Measurements from ENCODE around the gene TBL1XR1. TPM values are rescaled to one million over a fixed set of nuclear protein-coding genes. Genes with fewer than 3 reads are reported as not detected.

Gene TBL1XR1
- total and polyA plus RNA-seq, 2 of the 8 experiments (the other 6 are each of a cell fraction or from before 2014, with no cell fraction given) = 28.1 to 147 TPM

DNA sequence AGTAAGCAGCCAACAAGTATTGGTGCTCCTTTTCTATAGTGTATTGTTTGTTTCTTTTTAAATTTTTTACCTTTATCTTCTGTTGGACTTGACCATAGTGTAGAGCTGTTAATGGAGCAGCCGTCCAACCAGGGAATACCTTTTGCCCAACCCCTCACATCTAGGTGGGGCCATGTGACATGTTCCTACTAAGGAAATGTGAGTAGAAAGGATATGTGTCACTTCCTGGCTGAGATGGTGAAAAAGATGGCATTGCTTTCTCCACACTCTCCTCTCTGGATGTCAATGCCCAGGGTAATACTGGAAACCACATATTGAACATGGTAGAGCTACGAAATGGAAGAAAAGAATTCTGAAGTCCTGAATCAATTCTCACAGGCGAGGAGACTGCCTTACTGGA is 218.8 kb downstream of the TBL1XR1 start:
- Histone ChIP-seq H2AK5ac (ENCODE audit: low read depth, low read length) (no peak overlapping the region), H2AFZ (ENCODE audit: low read length) (no peak overlapping the region), H2BK20ac (ENCODE audit: low read length) (no peak overlapping the region), H3K4me1 (replicated peaks in 1 of 4; ENCODE audit: control insufficient read depth in 3 of 4, insufficient read depth in 4 of 4, low read length in 3 of 4) (no peaks in the 10 kb centered on the region), H3K14ac (ENCODE audit: insufficient read length) (no peak overlapping the region), H2BK12ac (ENCODE audit: low read depth, low read length) (no peak overlapping the region), H3K23ac (ENCODE audit: insufficient read length) (no peak overlapping the region), H3K79me1 (ENCODE audit: low read depth, low read length) (no peaks in the 10 kb centered on the region), H4K91ac (replicated peaks; ENCODE audit: insufficient read length, low read length) (no peak overlapping the region), H2BK15ac (ENCODE audit: low read length) (no peak overlapping the region), H3K27me3 (replicated peaks in 1 of 4; ENCODE audit: control insufficient read depth in 3 of 4, extremely low read depth in 1 of 4, insufficient read depth in 3 of 4, low read length in 3 of 4) (no peaks in the 10 kb centered on the region), H3K4me2 (ENCODE audit: insufficient read depth in 1 of 2, low read depth in 2 of 2, low read length in 2 of 2) (no peak overlapping the region), H3K56ac (replicated peaks; ENCODE audit: insufficient read length, low read depth, low read length) (no peak overlapping the region), H3K9me3 (ENCODE audit: insufficient read depth in 2 of 2, low read depth in 1 of 2, low read length in 1 of 2) (no peaks in the 10 kb centered on the region), H3K4ac (replicated peaks; ENCODE audit: insufficient read length, low read depth, low read length) (no peak overlapping the region), H3K79me2 (ENCODE audit: control insufficient read depth in 1 of 2, insufficient read depth in 2 of 2, low read length in 2 of 2) (no peaks in the 10 kb centered on the region), H4K20me1 (replicated peaks in 1 of 2; ENCODE audit: control insufficient read depth in 1 of 2, insufficient read depth in 2 of 2, low read length in 2 of 2) (no peaks in the 10 kb centered on the region), H2BK5ac (ENCODE audit: low read depth, low read length) (no peak overlapping the region), H3K27ac (ENCODE audit: low read depth, low read length) (no peak overlapping the region), H4K5ac (ENCODE audit: insufficient read length, low read depth, low read length) (no peak overlapping the region), H2BK120ac (replicated peaks; ENCODE audit: low read depth, low read length) (no peak overlapping the region), H3K23me2 (ENCODE audit: low read depth, low read length) (no peaks in the 10 kb centered on the region), H3K18ac (ENCODE audit: extremely low read depth, low read length) (no peak overlapping the region), H3K36me3 (ENCODE audit: control insufficient read depth in 2 of 4, insufficient read depth in 4 of 4, low read length in 3 of 4) (no peaks in the 10 kb centered on the region), H4K8ac (ENCODE audit: extremely low read depth, insufficient read depth, low read length) (no peak overlapping the region), H3K4me3 (ENCODE audit: extremely low read depth in 1 of 4, insufficient read depth in 2 of 4, low read depth in 3 of 4, low read length in 4 of 4) (no peak overlapping the region), H3K9ac (replicated peaks in 1 of 4; ENCODE audit: extremely low read depth in 1 of 4, low read depth in 3 of 4, low read length in 3 of 4) (no peak overlapping the region)
- DNase-seq (ENCODE audit: low read depth in 1 of 2, low spot score in 2 of 2) (no peak), FAIRE-seq (no peak)
- 88% methylated on average over 3 of the region's 3 CpGs; no CpG with 5 or more reads in 1 of the 2 experiments for WGBS, 2 experiments (ENCODE audit: extremely low coverage in 1 of 2, insufficient coverage in 1 of 2, insufficient read length in 1 of 2, insufficient replicate concordance in 2 of 2, low coverage in 1 of 2, low lambda C conversion rate in 2 of 2, missing lambda C conversion rate in 1 of 2)
- POLR2A ChIA-PET (ENCODE audit: partially characterized antibody) = no interaction called here
- CTCF ChIA-PET (ENCODE audit: partially characterized antibody) = interaction anchor here (0.6 to 1.9 kb wide), 4 partner anchors 8 to 587 kb away, joined by 3 to 4 read pairs (median 4); no protein-coding TSS in a partner anchor
- TF ChIP-seq NRF1 (IDR thresholded peaks at IDR 0.05; ENCODE audit: low read depth, low read length) (no peak), CEBPB (IDR thresholded peaks at IDR 0.05; ENCODE audit: low read depth, low read length) (no peak), TEAD4 (IDR thresholded peaks at IDR 0.05; ENCODE audit: low read depth, low read length) (no peak), POU5F1 (IDR thresholded peaks at IDR 0.05; ENCODE audit: low read depth, low read length) (no peak), BCL11A (IDR thresholded peaks at IDR 0.05; ENCODE audit: low read depth in 2 of 2, low read length in 2 of 2) (no peak), RBBP5 (IDR thresholded peaks at IDR 0.05; ENCODE audit: borderline replicate concordance, low read depth, low read length) (no peak), SP1 (IDR thresholded peaks at IDR 0.05; ENCODE audit: low read depth, low read length) (no peak), SUZ12 (IDR thresholded peaks at IDR 0.05; ENCODE audit: low read length) (no peak), TAF7 (optimal IDR thresholded peaks at IDR 0.05; ENCODE audit: borderline replicate concordance, low read depth, low read length) (no peak), BRCA1 (IDR thresholded peaks at IDR 0.05; ENCODE audit: low read depth, low read length) (no peak), YY1 (IDR thresholded peaks at IDR 0.05; ENCODE audit: low read depth, low read length) (no peak), RNF2 (IDR thresholded peaks at IDR 0.05; ENCODE audit: borderline replicate concordance, low read depth, low read length, missing control alignments, poor library complexity, severe bottlenecking) (no peak), SRF (IDR thresholded peaks at IDR 0.05; ENCODE audit: low read depth, low read length) (no peak), EP300 (IDR thresholded peaks at IDR 0.05; ENCODE audit: borderline replicate concordance in 1 of 2, low read depth in 2 of 2, low read length in 2 of 2) (no peak)
- TF ChIP-seq, protein P1, sequence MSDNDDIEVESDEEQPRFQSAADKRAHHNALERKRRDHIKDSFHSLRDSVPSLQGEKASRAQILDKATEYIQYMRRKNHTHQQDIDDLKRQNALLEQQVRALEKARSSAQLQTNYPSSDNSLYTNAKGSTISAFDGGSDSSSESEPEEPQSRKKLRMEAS (IDR thresholded peaks at IDR 0.05) = no peak

Measured in H1 (cell line).